H9 (cell line): ENCODE data around the gene STS. TPM values are rescaled to one million over a fixed set of nuclear protein-coding genes. Genes with fewer than 3 reads are reported as not detected.

ENCODE experiments used
- DNase-seq: peaks from one replicate; pipeline ENCODE4 v3.0.0-alpha.2; 2017
- H2AFZ ChIP-seq: one replicate; pipeline ENCODE4 v1.6.1; 2013; ENCODE audit warnings: mild to moderate bottlenecking, low read length, control low read depth, moderate library complexity
- H2AK5ac ChIP-seq: 2 replicates; pipeline ENCODE4 v1.6.1; 2013; ENCODE audit warnings: low read length, control low read depth, mixed read lengths; ENCODE audit not compliant: insufficient read length
- H2BK120ac ChIP-seq: one replicate; pipeline ENCODE4 v1.6.1; 2013; ENCODE audit warnings: low read depth, mild to moderate bottlenecking, low read length, control low read depth, inconsistent platforms; ENCODE audit not compliant: poor library complexity, severe bottlenecking
- H2BK12ac ChIP-seq: 2 replicates; pipeline ENCODE4 v1.6.1; 2013; ENCODE audit warnings: low read length, control low read depth, mixed read lengths, low read depth; ENCODE audit not compliant: insufficient read length
- H2BK15ac ChIP-seq: 2 replicates; pipeline ENCODE4 v1.6.1; 2013; ENCODE audit warnings: low read depth, low read length, control low read depth
- H2BK20ac ChIP-seq: one replicate; pipeline ENCODE4 v1.6.1; 2013; ENCODE audit warnings: low read depth, mild to moderate bottlenecking, low read length, control low read depth, inconsistent platforms; ENCODE audit not compliant: poor library complexity, severe bottlenecking
- H2BK5ac ChIP-seq: 2 replicates; pipeline ENCODE4 v1.6.1; 2013; ENCODE audit warnings: low read length, control low read depth, mixed read lengths; ENCODE audit not compliant: insufficient read length
- H3K14ac ChIP-seq: 2 replicates; pipeline ENCODE4 v1.6.1; 2013; ENCODE audit warnings: low read length, control low read depth; ENCODE audit not compliant: insufficient read depth
- H3K18ac ChIP-seq: 2 replicates; pipeline ENCODE4 v1.6.1; 2013; ENCODE audit warnings: low read depth, mild to moderate bottlenecking, mixed read lengths, low read length, control low read depth; ENCODE audit not compliant: insufficient read length
- H3K23ac ChIP-seq: 2 replicates; pipeline ENCODE4 v1.6.1; 2013; ENCODE audit warnings: low read length, control low read depth, mixed read lengths, low read depth; ENCODE audit not compliant: insufficient read length
- H3K23me2 ChIP-seq: 2 replicates; pipeline ENCODE4 v1.6.1; 2013; ENCODE audit warnings: low read depth, mild to moderate bottlenecking, mixed read lengths, low read length, control low read depth; ENCODE audit not compliant: insufficient read length, poor library complexity, severe bottlenecking
- H3K27ac ChIP-seq: 2 replicates; pipeline ENCODE4 v1.5.1; 2013; ENCODE audit warnings: low read length, control low read depth, mixed read lengths, low read depth; ENCODE audit not compliant: insufficient read length
- H3K27me3 ChIP-seq: 2 replicates; pipeline ENCODE4 v1.6.1; 2013; ENCODE audit warnings: low read length, control low read depth, inconsistent platforms; ENCODE audit not compliant: insufficient read depth
- H3K4ac ChIP-seq: 2 replicates; pipeline ENCODE4 v1.6.1; 2013; ENCODE audit warnings: low read depth, mild to moderate bottlenecking, control low read depth, inconsistent platforms, low read length, moderate library complexity
- H3K4me1 ChIP-seq: 2 replicates; pipeline ENCODE4 v1.6.1; 2013; ENCODE audit warnings: low read length, control low read depth, inconsistent platforms; ENCODE audit not compliant: insufficient read depth
- H3K4me2 ChIP-seq: 2 replicates; pipeline ENCODE4 v1.6.1; 2013; ENCODE audit warnings: low read length, control low read depth, mixed read lengths; ENCODE audit not compliant: insufficient read length, insufficient read depth
- H3K56ac ChIP-seq: 2 replicates; pipeline ENCODE4 v1.6.1; 2013; ENCODE audit warnings: low read depth, mild to moderate bottlenecking, mixed read lengths, low read length, control low read depth; ENCODE audit not compliant: insufficient read length
- H3K79me1 ChIP-seq: 2 replicates; pipeline ENCODE4 v1.6.1; 2013; ENCODE audit warnings: low read depth, mild to moderate bottlenecking, moderate library complexity, low read length, control low read depth, inconsistent platforms; ENCODE audit not compliant: insufficient read depth, poor library complexity, severe bottlenecking
- H3K79me2 ChIP-seq: 2 replicates; pipeline ENCODE4 v1.6.1; 2013; ENCODE audit warnings: low read length, control low read depth, inconsistent platforms; ENCODE audit not compliant: insufficient read depth
- H3K9ac ChIP-seq: 2 replicates; pipeline ENCODE4 v1.6.1; 2013; ENCODE audit warnings: low read length, control low read depth, mixed read lengths; ENCODE audit not compliant: insufficient read length; ENCODE audit errors: extremely low read depth
- H3K9me3 ChIP-seq: one replicate; pipeline ENCODE4 v1.6.1; 2013; ENCODE audit warnings: low read depth, low read length, inconsistent platforms; ENCODE audit not compliant: control insufficient read depth
- H3T11ph ChIP-seq: one replicate; pipeline ENCODE4 v1.6.1; 2013; ENCODE audit warnings: mild to moderate bottlenecking, low read length, control low read depth, inconsistent platforms
- H4K20me1 ChIP-seq: one replicate; pipeline ENCODE4 v1.6.1; 2013; ENCODE audit not compliant: control insufficient read depth, insufficient read length, insufficient read depth
- H4K5ac ChIP-seq: 2 replicates; pipeline ENCODE4 v1.6.1; 2013; ENCODE audit warnings: low read depth, mild to moderate bottlenecking, mixed read lengths, low read length, control low read depth; ENCODE audit not compliant: insufficient read length
- H4K8ac ChIP-seq: replicated peaks from 2 replicates; pipeline ENCODE4 v1.6.1; 2013; ENCODE audit warnings: low read length, control low read depth, mixed read lengths, low read depth; ENCODE audit not compliant: insufficient read length
- H4K91ac ChIP-seq: 2 replicates; pipeline ENCODE4 v1.6.1; 2013; ENCODE audit warnings: low read depth, mild to moderate bottlenecking, moderate library complexity, mixed read lengths, low read length, control low read depth; ENCODE audit not compliant: insufficient read length
- H3K27ac Mint-ChIP-seq, 3 experiments: 2 replicates in 2 of 3; 3 replicates in 1 of 3; pipeline ENCODE4 v1.8.0; 2020 to 2021; ENCODE audit warnings: mixed read lengths in 3 of 3, mild to moderate bottlenecking in 1 of 3, moderate library complexity in 1 of 3
- H3K27me3 Mint-ChIP-seq: 2 replicates; pipeline ENCODE4 v1.8.0; 2021; ENCODE audit warnings: low read depth, mild to moderate bottlenecking, moderate library complexity, mixed read lengths
- H3K36me3 Mint-ChIP-seq, 3 experiments: 2 replicates in 2 of 3; 3 replicates in 1 of 3; pipeline ENCODE4 v1.8.0; 2020 to 2021; ENCODE audit warnings: low read depth in 3 of 3, mixed read lengths in 3 of 3; ENCODE audit not compliant: insufficient read depth in 1 of 3
- H3K4me1 Mint-ChIP-seq, 2 experiments: 2 replicates each; pipeline ENCODE4 v1.8.0; 2020; ENCODE audit warnings: mixed read lengths in 2 of 2
- H3K4me3 Mint-ChIP-seq, 2 experiments: 2 replicates in 1 of 2; 3 replicates in 1 of 2; pipeline ENCODE4 v1.8.0; 2020 to 2021; ENCODE audit warnings: mild to moderate bottlenecking in 2 of 2, mixed read lengths in 2 of 2, moderate library complexity in 1 of 2
- H3K9me3 Mint-ChIP-seq, 2 experiments: 2 replicates in 1 of 2; 3 replicates in 1 of 2; pipeline ENCODE4 v1.8.0; 2020; ENCODE audit warnings: mild to moderate bottlenecking in 2 of 2, mixed read lengths in 2 of 2, moderate library complexity in 1 of 2
- CTCF ChIP-seq: fragments of 200-600 bp; sonication (generic); conservative IDR thresholded peaks from 3 replicates; pipeline ENCODE4 v1.8.0; 2021; ENCODE audit warnings: antibody characterized with exemption, mild to moderate bottlenecking
- WGBS: extraction: QIAGEN DNeasy Blood & Tissue Kit; methylation state at CpG from one replicate; pipeline ENCODE4 v1.1.7; 2013; ENCODE audit warnings: missing lambda C conversion rate, low lambda C conversion rate, mixed read lengths; ENCODE audit not compliant: insufficient read length; ENCODE audit errors: extremely low coverage; 5-methylcytosine and 5-hydroxymethylcytosine counted together
- total RNA-seq: library from RNA; stranded (reverse); gene quantifications from 2 replicates; pipeline ENCODE4 v1.2.1, GENCODE V29; 2021

STS gene
- total RNA-seq, 1 experiment from 2014 or later: 3.6 TPM

- Histone ChIP-seq H3K9ac (no peak overlapping the region), H2AFZ (no peak overlapping the region), H3K18ac (no peak overlapping the region), H4K8ac (no peak overlapping the region), H3K14ac (no peak overlapping the region), H4K20me1 (no peaks in the 10 kb centered on the region), H3K23ac (no peak overlapping the region), H2BK15ac (no peak overlapping the region), H3T11ph (no peak overlapping the region), H2BK20ac (no peak overlapping the region), H3K27me3 (no peaks in the 10 kb centered on the region), H3K79me2 (no peaks in the 10 kb centered on the region), H2BK12ac (no peak overlapping the region), H3K4me1 (peaks cover 8% of the 10 kb centered on the region; the same call in 1 of the 2 replicates), H3K23me2 (no peaks in the 10 kb centered on the region), H4K91ac (no peak overlapping the region), H2BK5ac (no peak overlapping the region), H4K5ac (no peak overlapping the region), H3K4ac (no peak overlapping the region), H3K27ac (no peak overlapping the region), H3K56ac (no peak overlapping the region), H3K79me1 (no peaks in the 10 kb centered on the region), H3K9me3 (no peaks in the 10 kb centered on the region), H2BK120ac (no peak overlapping the region), H2AK5ac (no peak overlapping the region), H3K4me2 (peak overlapping the region; percentile 8)
- WGBS: no CpG with 5 or more reads among the region's 7 CpGs
- Mint-ChIP-seq H3K9me3 (no peaks in the 10 kb centered on the region), H3K36me3 (no peaks in the 10 kb centered on the region), H3K27me3 (no peaks in the 10 kb centered on the region; the same call in 1 of the 2 replicates), H3K4me3 (no peak overlapping the region), H3K27ac (no peak overlapping the region; a peak in 1 of 7 replicates), H3K4me1 (peaks cover 24 to 26% of the 10 kb centered on the region in 2 experiments)
- no peak for TF ChIP-seq CTCF
- DNase-seq: no peak
Measured at GRCh38 chrX:7159149-7159861, 11.8 kb downstream of the STS start.
